Parathyroid adenoma (tissue), 2 donors: Measurements from ENCODE around the gene MESP1.

Source experiments
- H2AFZ ChIP-seq: fragments of 300-600 bp; sonication (generic); one replicate; pipeline ENCODE4 v1.7.0; 2017; ENCODE audit warnings: antibody characterized with exemption, mild to moderate bottlenecking
- H3K27ac ChIP-seq: fragments of 300-600 bp; sonication (generic); one replicate; pipeline ENCODE4 v1.7.0; 2017
- H3K27me3 ChIP-seq: fragments of 300-600 bp; sonication (generic); one replicate; pipeline ENCODE4 v1.7.0; 2017; ENCODE audit warnings: low read length; ENCODE audit not compliant: control insufficient read depth, insufficient read depth
- H3K36me3 ChIP-seq: fragments of 300-600 bp; sonication (generic); one replicate; pipeline ENCODE4 v1.7.0; 2017; ENCODE audit warnings: low read length; ENCODE audit not compliant: control insufficient read depth, insufficient read depth
- H3K4me1 ChIP-seq: fragments of 300-600 bp; sonication (generic); one replicate; pipeline ENCODE4 v1.7.0; 2017; ENCODE audit warnings: control low read depth
- H3K4me2 ChIP-seq: fragments of 300-600 bp; sonication (generic); one replicate; pipeline ENCODE4 v1.7.0; 2017; ENCODE audit warnings: low read length
- H3K4me3 ChIP-seq: fragments of 300-600 bp; sonication (generic); one replicate; pipeline ENCODE4 v1.7.0; 2017; ENCODE audit warnings: low read depth, low read length
- H3K79me2 ChIP-seq: fragments of 300-600 bp; sonication (generic); one replicate; pipeline ENCODE4 v1.7.0; 2017; ENCODE audit warnings: control low read depth
- H3K9ac ChIP-seq: fragments of 300-600 bp; sonication (generic); one replicate; pipeline ENCODE4 v1.7.0; 2017; ENCODE audit warnings: mild to moderate bottlenecking
- H3K9me3 ChIP-seq: fragments of 300-600 bp; sonication (generic); one replicate; pipeline ENCODE4 v1.7.0; 2017; ENCODE audit warnings: low read length; ENCODE audit not compliant: control insufficient read depth
- TF ChIP-seq, protein P1 (sequence below): fragments of 300-600 bp; sonication (generic); IDR thresholded peaks from one replicate; pipeline ENCODE4 v1.7.0; 2017; ENCODE audit warnings: antibody characterized with exemption, mild to moderate bottlenecking
- donor health status: primary hyperparathyroidism.

MESP1 gene

DNA sequence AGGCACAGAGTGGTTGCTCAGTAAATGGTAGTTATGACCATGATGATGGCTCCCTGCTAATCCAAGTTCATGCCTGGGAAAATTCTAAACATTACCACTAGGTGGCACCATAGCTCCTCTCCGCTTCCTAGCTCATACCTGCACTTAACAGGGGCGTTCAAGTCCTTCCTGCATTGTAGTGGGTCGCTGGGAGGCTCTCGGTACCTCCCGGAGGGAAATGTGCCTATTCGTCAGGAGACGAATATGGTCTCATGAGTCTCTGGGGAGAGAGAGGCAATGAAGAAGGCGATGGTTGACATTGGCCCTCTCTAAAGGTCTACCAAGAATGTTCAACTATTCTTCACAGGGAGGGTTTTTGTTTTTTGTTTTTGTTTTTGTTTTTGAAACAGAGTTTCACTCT, 10.9 kb downstream of the MESP1 start:
- no peak overlapping the region for H3K9ac ChIP-seq

DNA sequence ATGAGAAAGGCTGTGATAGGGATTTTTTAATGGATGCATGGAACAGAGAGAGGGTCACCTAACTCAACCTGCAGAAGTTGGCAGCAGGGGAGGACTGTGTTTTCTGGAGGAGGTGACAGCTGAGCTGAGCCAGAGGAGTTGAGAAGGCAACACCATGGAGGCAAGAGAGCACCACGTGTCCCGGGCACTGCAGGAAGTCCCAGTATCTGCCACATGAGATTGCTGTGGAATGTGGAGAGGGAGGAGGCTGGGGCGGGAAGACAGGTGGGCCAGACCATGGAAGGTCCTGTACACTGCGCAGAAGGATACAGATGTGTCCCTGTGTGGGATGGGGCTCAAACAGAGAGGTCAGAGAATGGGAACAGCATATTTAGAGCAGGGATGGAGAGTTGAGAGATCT, 15.3 kb downstream of the MESP1 start:
- no peaks in the 10 kb centered on the region for H3K9me3 ChIP-seq
- H3K27ac ChIP-seq = no peak overlapping the region
- H3K36me3 ChIP-seq = no peaks in the 10 kb centered on the region
- H3K79me2 ChIP-seq = no peaks in the 10 kb centered on the region
- no peaks in the 10 kb centered on the region for H3K4me1 ChIP-seq
- no peaks in the 10 kb centered on the region for H3K27me3 ChIP-seq
- no peak overlapping the region for H2AFZ ChIP-seq
- H3K4me3 ChIP-seq = no peak overlapping the region
- H3K9ac ChIP-seq = no peak overlapping the region
- H3K4me2 ChIP-seq = no peak overlapping the region
- TF ChIP-seq, protein P1, sequence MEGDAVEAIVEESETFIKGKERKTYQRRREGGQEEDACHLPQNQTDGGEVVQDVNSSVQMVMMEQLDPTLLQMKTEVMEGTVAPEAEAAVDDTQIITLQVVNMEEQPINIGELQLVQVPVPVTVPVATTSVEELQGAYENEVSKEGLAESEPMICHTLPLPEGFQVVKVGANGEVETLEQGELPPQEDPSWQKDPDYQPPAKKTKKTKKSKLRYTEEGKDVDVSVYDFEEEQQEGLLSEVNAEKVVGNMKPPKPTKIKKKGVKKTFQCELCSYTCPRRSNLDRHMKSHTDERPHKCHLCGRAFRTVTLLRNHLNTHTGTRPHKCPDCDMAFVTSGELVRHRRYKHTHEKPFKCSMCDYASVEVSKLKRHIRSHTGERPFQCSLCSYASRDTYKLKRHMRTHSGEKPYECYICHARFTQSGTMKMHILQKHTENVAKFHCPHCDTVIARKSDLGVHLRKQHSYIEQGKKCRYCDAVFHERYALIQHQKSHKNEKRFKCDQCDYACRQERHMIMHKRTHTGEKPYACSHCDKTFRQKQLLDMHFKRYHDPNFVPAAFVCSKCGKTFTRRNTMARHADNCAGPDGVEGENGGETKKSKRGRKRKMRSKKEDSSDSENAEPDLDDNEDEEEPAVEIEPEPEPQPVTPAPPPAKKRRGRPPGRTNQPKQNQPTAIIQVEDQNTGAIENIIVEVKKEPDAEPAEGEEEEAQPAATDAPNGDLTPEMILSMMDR = no peak

More for the DNA sequence above, 10.9 kb downstream of the MESP1 start:
- Histone ChIP-seq H2AFZ (peak overlapping the region; percentile 54), H3K4me3 (no peak overlapping the region), H3K9me3 (no peaks in the 10 kb centered on the region), H3K4me1 (no peaks in the 10 kb centered on the region), H3K27me3 (no peaks in the 10 kb centered on the region), H3K27ac (no peak overlapping the region), H3K79me2 (no peaks in the 10 kb centered on the region), H3K36me3 (no peaks in the 10 kb centered on the region), H3K4me2 (no peak overlapping the region)
- TF ChIP-seq, protein P1 = peak; percentile 76

DNA sequence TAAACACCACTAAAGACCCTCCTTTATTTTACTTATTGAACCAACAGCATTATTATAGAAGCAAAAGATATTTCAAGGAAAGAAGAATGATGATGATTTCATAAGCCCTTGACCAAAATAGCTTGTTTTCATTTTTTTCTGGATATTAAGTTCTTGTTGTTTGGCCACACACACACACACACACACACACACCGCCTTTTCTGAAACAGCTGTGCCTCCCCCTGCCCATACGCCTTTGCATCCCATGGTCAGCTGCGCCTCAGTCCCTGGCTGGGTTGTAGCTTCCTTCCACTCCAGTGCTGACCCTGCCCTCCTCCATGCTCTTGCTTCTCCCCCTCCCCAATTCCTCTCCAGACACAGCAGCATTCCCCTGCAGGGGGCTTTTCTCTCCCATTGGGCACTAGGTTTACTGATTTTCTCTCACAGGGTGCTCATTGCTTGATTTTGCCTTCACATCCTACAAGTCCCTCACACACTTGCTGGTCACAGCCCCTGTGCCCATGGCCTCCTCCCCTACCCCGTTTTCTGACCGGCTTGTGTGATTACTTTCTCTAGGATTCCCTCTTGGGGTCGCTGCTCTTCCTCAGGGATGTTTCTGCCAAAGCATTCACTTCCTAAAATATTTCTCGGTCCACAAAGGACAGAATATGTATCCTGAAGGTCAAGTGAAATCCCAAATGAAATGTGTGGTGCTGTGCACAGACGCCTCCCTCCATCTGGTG, 18.4 kb downstream of the MESP1 start:
- TF ChIP-seq, protein P1 = no peak

DNA sequence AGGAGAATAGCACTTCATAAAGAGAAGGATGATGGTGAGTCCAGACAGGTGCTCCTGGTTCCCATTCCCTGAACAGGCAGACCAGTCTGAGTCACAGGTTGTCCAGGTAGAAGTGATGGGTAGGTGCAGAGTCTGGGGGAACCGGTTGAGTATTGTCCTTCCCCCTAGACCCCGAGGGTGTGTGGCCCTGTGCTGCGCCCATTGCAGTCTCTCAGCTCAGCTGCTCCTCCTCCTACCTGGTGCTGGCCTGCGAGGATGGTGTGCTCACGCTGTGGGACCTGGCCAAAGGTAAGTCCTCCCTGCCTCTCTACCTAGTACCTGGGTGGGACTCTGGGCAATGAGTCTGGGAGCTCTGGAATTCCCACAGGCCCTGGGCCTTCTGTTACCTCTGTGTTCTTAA, 19.8 kb downstream of the MESP1 start:
- Histone ChIP-seq H3K36me3 (no peaks in the 10 kb centered on the region), H3K9ac (no peak overlapping the region), H2AFZ (no peak overlapping the region), H3K27ac (no peak overlapping the region), H3K4me2 (no peak overlapping the region), H3K79me2 (no peaks in the 10 kb centered on the region), H3K4me1 (no peaks in the 10 kb centered on the region), H3K9me3 (no peaks in the 10 kb centered on the region), H3K27me3 (no peaks in the 10 kb centered on the region), H3K4me3 (no peak overlapping the region)
- TF ChIP-seq, protein P1 = no peak

More for the DNA sequence above, 18.4 kb downstream of the MESP1 start:
- H3K4me3 ChIP-seq = no peak overlapping the region
- H3K36me3 ChIP-seq = no peaks in the 10 kb centered on the region
- H3K27me3 ChIP-seq = no peaks in the 10 kb centered on the region
- no peaks in the 10 kb centered on the region for H3K9me3 ChIP-seq
- no peak overlapping the region for H3K27ac ChIP-seq
- H3K4me1 ChIP-seq = no peaks in the 10 kb centered on the region
- no peaks in the 10 kb centered on the region for H3K79me2 ChIP-seq
- H3K9ac ChIP-seq = no peak overlapping the region
- no peak overlapping the region for H3K4me2 ChIP-seq
- no peak overlapping the region for H2AFZ ChIP-seq

DNA sequence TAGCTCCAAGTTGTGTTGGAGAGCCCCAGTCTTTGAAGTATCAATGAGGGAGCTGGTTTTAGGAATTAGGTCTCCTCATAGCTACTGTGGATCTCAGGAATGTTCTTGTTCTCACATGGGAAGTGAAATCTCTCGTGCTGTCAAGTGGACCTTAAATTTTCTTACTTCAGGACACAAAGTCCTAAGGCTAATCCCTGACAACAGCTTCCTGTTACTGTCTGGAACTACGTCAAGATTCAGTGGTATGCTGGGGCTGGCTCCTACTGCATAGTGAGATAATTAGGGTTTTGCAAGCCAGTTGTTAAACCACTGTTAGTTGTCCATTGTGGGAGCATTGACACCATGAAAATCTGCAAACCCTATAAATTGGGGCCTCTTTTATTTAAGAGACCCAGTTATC, 22.8 kb downstream of the MESP1 start:
- Histone ChIP-seq H3K4me1 (no peaks in the 10 kb centered on the region), H3K27ac (no peak overlapping the region), H3K27me3 (no peaks in the 10 kb centered on the region), H3K36me3 (no peaks in the 10 kb centered on the region), H3K9me3 (no peaks in the 10 kb centered on the region), H3K9ac (no peak overlapping the region), H3K4me2 (no peak overlapping the region), H2AFZ (no peak overlapping the region), H3K4me3 (no peak overlapping the region), H3K79me2 (no peaks in the 10 kb centered on the region)
- TF ChIP-seq, protein P1 = no peak
